Duodenal mucosa (tissue), 2 donors: ENCODE results near the gene PDE8A.

ENCODE experiments used
- H3K27ac ChIP-seq: one replicate; pipeline ENCODE4 v1.7.0; 2013; ENCODE audit warnings: low read depth, low read length
- H3K27me3 ChIP-seq, 2 donors: one replicate each; pipeline ENCODE4 v1.7.0; 2013; ENCODE audit warnings: low read length in 2 of 2, control low read depth in 1 of 2; ENCODE audit not compliant: insufficient read depth in 2 of 2, control insufficient read depth in 1 of 2
- H3K36me3 ChIP-seq, 2 donors: one replicate each; pipeline ENCODE4 v1.7.0; 2013; ENCODE audit warnings: low read length in 2 of 2, control low read depth in 1 of 2; ENCODE audit not compliant: insufficient read depth in 2 of 2, control insufficient read depth in 1 of 2
- H3K4me1 ChIP-seq, 2 donors: one replicate each; pipeline ENCODE4 v1.7.0; 2013; ENCODE audit warnings: low read length in 2 of 2, control low read depth in 1 of 2; ENCODE audit not compliant: insufficient read depth in 2 of 2, control insufficient read depth in 1 of 2
- H3K4me3 ChIP-seq, 2 donors: one replicate each; pipeline ENCODE4 v1.7.0; 2013; ENCODE audit warnings: low read length in 2 of 2, low read depth in 1 of 2
- H3K9ac ChIP-seq, 2 donors: one replicate each; pipeline ENCODE4 v1.7.0; 2013; ENCODE audit warnings: low read length in 2 of 2, low read depth in 1 of 2
- H3K9me3 ChIP-seq, 2 donors: one replicate each; pipeline ENCODE4 v1.7.0; 2013; ENCODE audit warnings: low read length in 2 of 2, control low read depth in 1 of 2; ENCODE audit not compliant: control insufficient read depth in 1 of 2

PDE8A gene

DNA sequence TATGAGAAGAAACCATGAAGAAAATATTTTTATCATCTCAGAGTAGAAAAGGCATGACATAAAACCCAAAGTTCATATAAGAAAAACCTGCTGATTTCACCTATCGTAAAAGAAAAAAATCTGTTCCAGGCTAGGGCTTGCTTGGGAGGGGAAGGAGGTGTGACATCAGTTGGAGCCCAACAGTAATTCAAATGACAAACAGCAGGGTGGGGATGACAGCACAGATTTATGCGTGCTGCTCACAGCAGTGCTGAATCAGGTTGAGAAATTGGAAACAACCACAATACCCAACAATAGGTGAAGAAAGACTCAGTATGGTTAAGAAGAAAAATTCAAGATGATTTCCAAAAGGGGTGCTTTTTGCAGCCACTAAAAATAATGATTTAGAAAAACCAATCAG is 172.4 kb downstream of the PDE8A start:
- H3K9me3 ChIP-seq: no peaks in the 10 kb centered on the region
- no peak overlapping the region for H3K27ac ChIP-seq
- H3K9ac ChIP-seq: no peak overlapping the region
- no peaks in the 10 kb centered on the region for H3K27me3 ChIP-seq
- no peaks in the 10 kb centered on the region for H3K4me1 ChIP-seq
- no peak overlapping the region for H3K4me3 ChIP-seq
- H3K36me3 ChIP-seq: no peaks in the 10 kb centered on the region

- Histone ChIP-seq H3K36me3 (no peaks in the 10 kb centered on the region), H3K9me3 (no peaks in the 10 kb centered on the region), H3K9ac (no peak overlapping the region), H3K4me3 (no peak overlapping the region), H3K27ac (no peak overlapping the region), H3K27me3 (no peaks in the 10 kb centered on the region), H3K4me1 (no peaks in the 10 kb centered on the region)
These were observed 173.7 kb downstream of the PDE8A start for GRCh38 chr15:85155360-85155759.

- Histone ChIP-seq H3K9me3 (no peaks in the 10 kb centered on the region), H3K9ac (no peak overlapping the region), H3K4me1 (no peaks in the 10 kb centered on the region), H3K4me3 (no peak overlapping the region), H3K36me3 (no peaks in the 10 kb centered on the region), H3K27me3 (no peaks in the 10 kb centered on the region), H3K27ac (no peak overlapping the region)
These were observed 174.2 kb downstream of the PDE8A start for GRCh38 chr15:85155857-85156256.

DNA sequence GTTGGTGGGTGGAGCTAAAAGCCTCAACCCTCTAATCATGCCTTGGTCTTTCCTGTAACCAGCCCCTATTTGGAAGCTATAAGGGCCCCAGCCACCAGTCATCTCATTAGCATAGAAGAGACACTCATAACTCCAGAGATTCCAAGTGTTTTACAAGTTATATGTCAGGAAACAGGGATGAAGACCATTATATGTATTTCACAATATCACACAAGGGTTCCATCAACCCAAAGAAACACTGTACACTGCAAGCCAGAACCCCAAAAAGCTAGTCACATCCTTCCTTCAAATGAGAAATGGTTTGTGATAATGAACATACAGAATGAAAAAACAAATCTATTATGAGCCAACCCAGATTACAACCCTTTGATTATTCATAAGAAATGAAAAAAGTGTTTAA is 175.7 kb downstream of the PDE8A start:
- no peak overlapping the region for H3K9ac ChIP-seq
- no peaks in the 10 kb centered on the region for H3K9me3 ChIP-seq
- H3K4me1 ChIP-seq: no peaks in the 10 kb centered on the region
- no peaks in the 10 kb centered on the region for H3K27me3 ChIP-seq
- no peak overlapping the region for H3K27ac ChIP-seq
- H3K4me3 ChIP-seq: no peak overlapping the region
- H3K36me3 ChIP-seq: no peaks in the 10 kb centered on the region

- Histone ChIP-seq H3K9ac (no peak overlapping the region), H3K4me1 (no peaks in the 10 kb centered on the region), H3K27ac (no peak overlapping the region), H3K36me3 (no peaks in the 10 kb centered on the region), H3K27me3 (no peaks in the 10 kb centered on the region), H3K4me3 (no peak overlapping the region), H3K9me3 (no peaks in the 10 kb centered on the region)
These were observed 180.6 kb downstream of the PDE8A start for GRCh38 chr15:85162237-85162636.

DNA sequence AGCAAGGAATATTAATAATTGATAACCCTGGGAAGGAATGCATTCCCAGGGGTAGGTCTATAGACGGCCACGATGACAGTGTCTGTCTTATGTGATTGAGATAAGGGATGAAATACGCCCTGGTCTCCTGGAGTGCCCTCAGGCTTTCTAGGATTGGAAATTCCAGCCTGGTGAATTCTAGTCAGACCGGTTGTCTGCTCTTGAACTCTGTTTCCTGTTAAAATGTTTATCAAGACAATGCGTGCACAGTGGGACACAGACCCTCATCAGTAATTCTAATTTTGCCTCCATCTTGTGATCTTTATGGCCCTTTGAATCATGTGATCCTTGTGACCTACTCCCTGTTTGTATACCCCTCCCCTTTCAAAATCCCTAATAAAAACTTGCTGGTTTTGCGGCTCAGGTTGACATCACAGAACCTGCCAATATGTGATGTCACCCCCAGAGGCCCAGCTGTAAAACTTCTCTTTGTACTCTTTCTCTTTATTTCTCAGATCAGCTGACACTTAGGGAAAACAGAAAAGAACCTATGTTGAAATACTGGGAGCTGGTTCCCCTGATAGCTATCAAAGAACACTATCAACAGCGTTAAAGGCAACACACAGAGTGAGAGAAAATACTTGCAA is 183.3 kb downstream of the PDE8A start:
- Histone ChIP-seq H3K4me1 (no peaks in the 10 kb centered on the region), H3K27ac (no peak overlapping the region), H3K9me3 (no peaks in the 10 kb centered on the region), H3K36me3 (no peaks in the 10 kb centered on the region), H3K9ac (no peak overlapping the region), H3K27me3 (peaks cover 0 to 3% of the 10 kb centered on the region in 2 donors), H3K4me3 (no peak overlapping the region)

DNA sequence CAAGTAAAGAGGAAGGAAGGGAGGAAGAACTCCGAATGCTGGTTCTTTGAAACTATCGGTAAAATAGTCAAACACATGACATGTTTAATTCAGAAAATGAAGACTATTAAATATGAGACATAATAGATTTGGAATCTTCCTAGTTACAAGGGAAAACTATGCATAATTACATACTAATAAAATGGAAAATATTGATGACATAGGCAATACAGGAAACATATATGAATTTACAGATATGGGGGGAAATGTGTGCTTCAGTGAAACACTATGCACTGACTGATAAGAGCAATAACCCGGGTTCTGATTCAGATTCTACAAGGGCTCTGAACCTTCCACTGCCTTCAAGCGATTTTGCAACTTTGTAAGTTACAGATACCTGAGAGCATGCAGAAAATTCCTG is 185.9 kb downstream of the PDE8A start:
- Histone ChIP-seq H3K4me1 (no peaks in the 10 kb centered on the region), H3K27ac (no peak overlapping the region)

DNA sequence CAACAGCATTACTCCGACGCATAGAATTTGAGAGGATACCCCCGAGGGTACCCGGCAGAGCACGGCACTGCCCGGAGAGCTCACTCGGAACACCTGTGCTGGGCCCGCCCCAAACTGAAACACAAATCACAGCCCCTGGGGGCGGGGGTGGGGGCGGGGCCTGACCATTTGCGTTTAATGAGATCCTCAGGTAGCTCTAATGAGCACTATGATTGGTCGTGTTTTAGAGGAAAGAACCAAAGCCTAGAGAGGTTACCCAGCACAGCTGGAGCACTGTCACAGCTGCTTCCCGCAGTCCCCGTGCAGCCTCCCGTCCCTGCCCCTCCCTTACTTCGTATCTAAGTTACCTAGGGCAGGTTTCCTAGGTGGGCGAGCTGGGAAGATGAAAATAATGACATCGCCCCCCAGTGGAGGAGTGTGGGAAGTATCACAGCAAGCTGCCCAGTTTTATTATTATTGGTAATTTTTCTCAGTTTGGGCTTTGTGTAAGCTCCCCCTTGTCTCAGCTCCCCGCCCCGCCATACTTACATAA is 187.1 kb downstream of the PDE8A start:
- H3K9ac ChIP-seq: no peak overlapping the region
- H3K27me3 ChIP-seq: peaks cover 0 to 3% of the 10 kb centered on the region in 2 donors

More for the DNA sequence above, 185.9 kb downstream of the PDE8A start:
- Histone ChIP-seq H3K4me3 (no peak overlapping the region), H3K36me3 (no peaks in the 10 kb centered on the region), H3K9me3 (peaks cover 9 to 12% of the 10 kb centered on the region in 2 donors), H3K9ac (no peak overlapping the region), H3K27me3 (peaks cover 0 to 3% of the 10 kb centered on the region in 2 donors)

GRCh38 chr15:85171736-85172135 is 190.1 kb downstream of the PDE8A start:
- peaks cover 9 to 12% of the 10 kb centered on the region in 2 donors for H3K9me3 ChIP-seq
- no peak overlapping the region for H3K9ac ChIP-seq
- H3K4me3 ChIP-seq: no peak overlapping the region
- no peaks in the 10 kb centered on the region for H3K36me3 ChIP-seq
- no peak overlapping the region for H3K27ac ChIP-seq
- H3K4me1 ChIP-seq: no peaks in the 10 kb centered on the region
- peaks cover 0 to 3% of the 10 kb centered on the region in 2 donors for H3K27me3 ChIP-seq

More for the DNA sequence above, 187.1 kb downstream of the PDE8A start:
- H3K9me3 ChIP-seq: peaks cover 9 to 12% of the 10 kb centered on the region in 2 donors
- H3K4me1 ChIP-seq: no peaks in the 10 kb centered on the region
- H3K36me3 ChIP-seq: no peaks in the 10 kb centered on the region
- no peak overlapping the region for H3K27ac ChIP-seq
- H3K4me3 ChIP-seq: peak overlapping the region; percentile 57 to 68

- H3K4me3 ChIP-seq: no peak overlapping the region
- H3K9me3 ChIP-seq: peaks cover 9 to 12% of the 10 kb centered on the region in 2 donors
- H3K9ac ChIP-seq: no peak overlapping the region
- H3K36me3 ChIP-seq: no peaks in the 10 kb centered on the region
- H3K27ac ChIP-seq: no peak overlapping the region
- H3K4me1 ChIP-seq: no peaks in the 10 kb centered on the region
- H3K27me3 ChIP-seq: peaks cover 0 to 3% of the 10 kb centered on the region in 2 donors
These were observed 191.3 kb downstream of the PDE8A start for GRCh38 chr15:85172846-85173490.
